ENCODE data around the gene NOL7.

DNA sequence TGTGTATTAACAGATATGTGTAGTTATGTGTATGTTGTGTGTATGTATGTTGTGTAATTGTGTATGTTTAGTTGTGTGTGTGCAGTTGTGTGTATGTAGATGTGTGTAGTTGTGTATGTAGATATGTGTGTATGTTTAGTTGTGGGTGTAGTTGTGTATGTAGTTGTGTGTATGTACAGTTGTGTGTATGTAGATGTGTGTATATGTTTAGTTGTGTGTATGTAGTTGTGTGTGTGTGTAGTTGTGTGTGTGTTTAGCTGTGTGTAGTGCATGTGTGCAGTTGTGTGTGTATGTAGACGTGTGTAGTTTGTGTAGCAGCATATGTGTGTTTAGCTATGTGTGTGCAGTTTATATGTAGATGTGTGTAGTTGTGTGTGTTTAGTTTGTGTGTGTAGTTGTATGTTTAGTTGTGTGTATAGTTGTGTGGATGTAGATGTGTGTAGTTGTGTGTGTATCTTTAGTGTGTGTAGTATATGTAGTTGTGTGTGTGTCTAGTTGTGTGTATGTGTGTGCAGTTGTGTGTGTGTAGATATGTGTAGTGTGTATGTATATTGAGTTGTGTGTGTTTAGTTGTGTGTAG is 24.5 kb upstream of the NOL7 start:
- no peak for TF ChIP-seq CTCF (IDR thresholded peaks at IDR 0.05)
- no peak for TF ChIP-seq POLR2A (IDR thresholded peaks at IDR 0.05)
